COLO668 (cell line): ENCODE measurements around the gene GNPTAB.

Experiments used
- DNase-seq: peaks from one replicate; lab custom pipeline; 2025; ENCODE audit not compliant: unreplicated experiment; lab: John Stamatoyannopoulos, UW

GNPTAB gene

DNA sequence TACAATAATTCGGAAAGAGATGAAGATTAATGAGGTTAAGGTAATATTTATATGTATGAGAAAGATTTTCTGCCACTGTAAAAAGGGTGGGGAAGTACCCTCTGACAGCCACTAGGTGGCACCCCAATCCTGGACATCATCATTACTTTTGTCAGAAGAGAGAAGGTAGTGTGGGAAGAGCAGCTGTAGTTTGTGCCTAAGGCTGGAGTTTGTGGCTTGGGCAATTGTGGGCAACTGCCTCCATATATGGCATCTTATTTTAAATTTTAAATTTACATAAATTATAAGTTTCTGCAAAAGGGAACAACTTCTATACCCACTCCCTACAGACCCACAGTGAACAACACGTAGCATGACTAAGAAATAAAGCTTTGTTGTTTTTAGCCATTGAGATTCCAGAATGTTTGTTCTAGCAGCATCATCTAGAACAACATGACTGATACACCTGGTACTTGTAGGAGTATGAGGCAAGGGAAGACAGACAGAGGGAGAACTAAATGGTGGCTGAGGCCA is 57.1 kb downstream of the GNPTAB start:
- peak; percentile 60 for DNase-seq

DNA sequence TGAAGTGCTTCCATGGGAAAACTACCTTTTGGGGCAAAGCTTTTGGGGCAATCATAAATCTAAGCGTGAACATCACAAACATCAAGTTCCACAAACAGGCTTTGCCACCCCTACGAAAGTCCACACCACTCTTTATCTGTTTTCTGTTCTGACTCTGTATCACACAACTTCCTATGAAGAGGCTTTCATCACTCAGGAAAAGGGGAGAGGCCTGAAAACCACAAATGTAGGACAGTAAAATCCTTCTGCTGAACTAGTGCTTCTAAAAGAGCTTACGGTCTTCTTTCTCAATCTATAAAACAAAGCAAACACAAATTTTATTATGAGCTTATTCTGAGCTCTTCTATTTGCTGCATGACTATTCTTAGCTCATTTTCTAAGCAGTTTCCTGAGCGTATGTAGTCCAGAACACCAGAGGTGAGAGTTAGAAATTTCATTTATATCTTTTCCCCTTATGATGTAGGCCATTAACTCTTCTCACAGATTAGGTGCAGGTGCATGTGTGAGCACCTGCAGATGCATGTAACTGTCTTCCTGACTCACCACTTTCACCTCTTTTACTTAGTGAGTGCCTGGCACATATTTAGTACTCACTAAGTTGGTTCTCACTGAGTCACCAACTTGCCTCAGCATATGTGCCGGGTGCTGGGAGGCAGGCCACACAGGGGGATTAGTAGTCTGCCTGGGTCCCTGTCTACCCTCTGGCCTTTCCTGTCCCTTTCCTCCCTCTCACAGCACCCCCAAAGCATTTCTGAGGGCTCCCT is 58.6 kb downstream of the GNPTAB start:
- DNase-seq: no peak

DNA sequence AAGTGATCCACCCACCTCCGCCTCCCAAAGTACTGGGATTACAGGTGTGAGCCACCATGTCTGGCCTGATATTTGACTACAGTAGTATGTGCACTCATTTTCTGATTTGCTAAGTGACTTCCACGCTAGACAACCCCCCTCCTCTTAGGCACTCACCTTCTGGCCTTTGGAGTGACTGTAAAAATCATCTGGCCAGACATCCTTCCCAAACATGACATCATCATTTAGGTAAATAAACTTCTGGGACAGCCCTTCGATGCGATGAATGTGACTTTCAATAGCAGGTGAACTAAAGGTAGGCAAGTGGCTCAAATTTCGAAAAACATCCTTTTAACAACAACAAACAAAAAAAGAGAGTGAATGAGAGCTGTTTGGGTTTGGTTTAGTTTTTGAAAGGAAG is 60.9 kb downstream of the GNPTAB start:
- peak; percentile 28 for DNase-seq

DNA sequence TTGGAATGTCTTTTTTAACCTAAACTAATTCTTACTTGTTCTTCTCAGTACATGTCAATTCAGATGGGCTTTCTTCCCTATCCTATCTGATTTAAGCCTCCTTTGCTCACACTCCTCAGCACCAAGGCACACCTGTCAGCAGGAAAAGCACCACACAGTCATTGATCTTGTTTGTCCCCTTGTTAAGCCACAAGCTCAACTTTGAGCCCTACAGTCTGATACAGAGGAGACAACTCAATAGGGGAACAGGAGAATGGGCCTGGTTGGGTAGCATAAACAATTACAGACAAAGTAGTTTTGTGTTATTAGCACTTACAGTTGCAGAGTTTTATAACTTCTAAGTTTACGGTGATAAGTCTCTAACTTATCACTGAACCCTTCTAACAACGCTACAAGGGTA is 62.0 kb downstream of the GNPTAB start:
- no peak for DNase-seq

DNA sequence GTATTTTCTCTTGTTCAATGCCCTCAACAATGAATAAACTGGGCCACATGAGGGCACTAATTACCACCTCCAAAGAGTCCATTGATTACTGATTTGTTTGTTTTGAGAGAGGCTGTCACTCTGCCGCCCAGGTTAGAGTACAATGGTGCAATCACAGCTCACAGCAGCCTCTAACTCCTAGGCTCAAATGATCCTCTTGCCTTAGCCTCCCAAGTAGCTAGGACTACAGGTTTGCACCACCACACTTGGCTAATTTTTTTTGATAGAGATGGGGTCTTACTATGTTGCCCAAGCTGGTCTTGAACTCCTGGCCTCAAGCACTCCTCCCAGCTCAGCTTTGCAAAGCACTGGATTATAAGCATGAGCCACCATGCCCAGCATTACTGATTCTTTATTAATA is 63.2 kb downstream of the GNPTAB start:
- DNase-seq: no peak

DNA sequence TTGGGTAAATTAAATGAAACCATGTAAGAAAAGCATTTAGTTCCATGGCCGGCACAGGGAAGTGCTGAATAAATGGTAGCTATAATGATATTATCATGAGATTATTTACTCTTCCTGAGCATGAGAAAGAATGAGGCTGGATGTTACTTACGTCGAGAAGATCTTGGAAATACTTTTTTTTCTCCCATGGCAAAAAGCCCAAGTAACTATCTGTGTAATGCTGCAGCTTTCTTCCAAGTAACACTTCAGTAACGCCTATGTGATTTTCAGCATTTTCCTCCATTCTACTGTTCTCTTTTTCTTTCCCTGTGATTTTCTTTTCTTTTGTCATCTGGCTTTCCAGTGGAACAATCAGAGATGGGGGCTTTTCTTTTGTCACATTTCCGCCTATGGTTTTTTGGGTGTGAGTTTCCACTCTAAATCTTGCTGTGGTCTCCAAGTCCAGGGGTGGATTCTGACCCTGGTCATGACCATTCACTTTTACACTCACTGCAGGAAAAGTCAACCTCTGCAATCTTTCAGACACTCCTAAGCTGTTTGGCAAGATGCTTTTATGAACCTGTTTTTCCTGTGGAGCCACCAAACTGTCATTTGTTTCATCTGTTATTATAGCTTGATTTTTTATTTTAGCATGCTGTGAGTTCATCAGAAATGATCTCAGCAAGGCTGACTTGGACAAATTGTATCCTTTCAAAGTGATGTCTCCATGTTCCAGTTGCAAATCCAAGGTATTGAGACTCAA is 66.5 kb downstream of the GNPTAB start:
- DNase-seq: no peak

DNA sequence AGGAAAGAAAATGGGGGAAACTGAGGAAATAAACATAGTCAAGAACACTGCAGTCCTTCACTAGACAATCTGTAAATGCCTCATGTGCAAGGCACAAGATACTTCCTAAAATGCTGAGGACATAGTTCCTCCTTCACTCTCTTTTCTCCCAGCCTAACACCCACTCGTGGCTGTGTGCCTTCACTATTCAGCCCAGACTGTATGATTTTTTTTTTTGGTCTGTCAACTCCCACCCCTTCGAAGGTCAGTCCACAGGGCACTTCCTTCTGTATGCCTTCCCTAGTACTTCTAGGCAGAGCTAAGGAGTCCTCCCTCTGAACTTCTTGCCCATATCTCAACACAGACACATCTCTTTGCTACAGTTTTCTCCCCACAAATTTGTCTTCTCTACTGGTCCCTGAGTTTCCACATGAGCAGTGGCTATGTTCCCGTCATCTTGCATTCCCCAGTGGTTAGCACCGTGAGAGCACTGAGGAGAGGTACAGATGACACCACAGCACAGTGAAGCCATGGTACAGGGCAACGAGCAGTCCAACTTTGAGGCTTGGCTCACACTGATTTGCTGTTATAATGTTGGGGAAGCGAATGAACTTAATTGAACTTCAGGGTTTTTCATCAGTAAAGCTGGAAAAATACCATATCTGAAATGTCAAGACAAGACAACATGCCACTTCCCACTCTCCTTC is 67.4 kb downstream of the GNPTAB start:
- DNase-seq: no peak

DNA sequence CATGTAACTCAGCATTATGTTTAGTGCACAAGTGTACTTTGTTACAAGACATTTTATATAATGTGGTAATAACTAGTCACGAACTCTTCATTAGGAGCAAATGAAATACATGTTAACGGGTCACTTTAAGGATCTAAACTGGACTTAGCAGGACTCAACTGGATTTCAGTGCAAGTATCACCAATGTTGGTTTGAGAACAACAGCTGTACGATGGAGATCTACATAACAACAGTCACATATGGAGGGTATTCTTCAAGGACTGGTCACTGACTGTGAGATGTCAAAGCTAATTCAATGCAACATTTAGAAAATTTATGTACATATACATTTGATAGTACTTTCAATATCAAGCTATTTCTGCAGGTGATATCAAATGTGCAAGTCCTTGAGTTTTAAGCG is 69.0 kb downstream of the GNPTAB start:
- DNase-seq: no peak

DNA sequence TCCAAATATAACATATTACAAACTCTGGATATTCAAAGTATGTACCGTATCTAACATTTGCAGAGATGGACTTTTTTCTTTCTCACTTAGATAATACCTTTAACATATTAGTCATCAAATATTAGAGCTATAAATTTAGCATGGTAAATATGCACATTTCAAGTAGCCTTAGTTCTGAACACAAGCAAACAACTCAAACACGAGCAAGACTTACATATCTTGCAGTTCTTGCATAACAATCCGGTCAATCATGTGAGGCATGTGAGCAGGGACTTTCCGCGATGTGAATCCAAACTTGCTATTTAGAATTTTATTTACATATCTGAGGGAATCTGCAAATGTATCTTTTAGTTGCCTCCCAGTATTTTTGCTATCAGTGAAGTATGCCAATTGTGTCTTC is 69.4 kb downstream of the GNPTAB start:
- no peak for DNase-seq

DNA sequence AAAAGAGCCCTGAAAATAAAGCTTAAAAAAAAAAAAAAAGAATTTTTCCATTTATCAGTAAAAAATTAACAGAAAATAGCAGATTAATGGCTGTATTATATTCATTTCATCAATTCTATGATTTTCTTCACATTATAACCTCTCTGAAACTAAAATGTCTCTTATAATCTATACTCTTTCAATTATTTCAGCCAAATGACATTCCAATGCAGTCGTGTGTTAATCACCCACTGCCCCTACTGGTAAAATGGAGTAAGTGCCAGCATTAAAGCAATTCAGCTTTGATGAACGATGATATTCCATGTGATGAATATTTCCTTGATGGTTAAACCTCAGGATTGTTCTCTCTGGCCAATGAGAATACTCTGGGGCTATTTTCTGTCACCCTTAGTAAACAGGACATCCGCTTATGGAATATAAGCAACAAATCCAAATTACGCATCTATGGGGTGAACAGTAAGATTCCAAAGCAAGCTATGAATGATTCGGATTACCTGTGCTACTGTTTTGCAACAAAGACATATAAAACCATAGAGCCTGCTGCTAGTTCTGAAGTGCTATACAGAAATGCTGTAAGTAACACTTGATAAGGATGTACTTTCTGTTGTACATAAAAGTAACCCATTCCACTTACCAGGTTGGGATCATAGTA is 71.2 kb downstream of the GNPTAB start:
- peak; percentile 10 for DNase-seq

DNA sequence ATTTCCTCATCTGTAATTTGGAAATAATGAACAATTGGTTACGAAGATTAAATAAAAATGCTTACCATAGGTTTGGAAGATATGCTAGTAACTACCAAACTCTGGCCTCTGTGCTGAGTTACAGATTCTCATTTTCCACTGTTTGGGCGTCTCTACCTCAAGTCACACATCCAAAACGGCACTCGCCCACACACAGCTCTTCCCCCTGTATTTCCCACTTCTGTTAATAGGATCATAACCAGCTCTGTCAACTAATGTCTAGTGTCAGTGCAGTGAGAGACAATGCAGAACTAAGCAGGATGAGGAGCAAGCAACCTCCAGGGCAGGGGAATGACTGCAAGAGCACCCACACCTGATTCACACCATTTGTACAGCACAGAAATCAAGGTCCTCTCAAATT is 80.6 kb downstream of the GNPTAB start:
- DNase-seq: no peak

DNA sequence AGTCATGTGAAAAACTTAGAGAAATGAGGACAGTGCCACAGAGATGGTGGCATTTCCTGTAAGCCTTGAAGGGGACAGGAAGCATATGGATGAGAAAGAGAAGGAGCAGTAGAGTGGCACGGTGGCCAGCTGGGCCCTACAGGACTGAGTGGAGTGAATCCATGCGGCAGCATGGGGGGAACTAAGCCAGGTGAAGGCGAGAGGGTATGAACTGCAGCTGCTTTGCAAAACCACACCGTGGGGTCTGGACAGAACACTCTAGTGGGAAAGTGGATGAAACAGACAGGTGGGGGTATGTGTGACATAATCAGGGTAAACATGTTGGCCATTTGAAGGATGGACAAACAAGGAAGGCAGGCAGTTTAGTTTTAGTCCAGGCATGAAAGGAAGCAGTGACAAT is 81.1 kb downstream of the GNPTAB start:
- peak; percentile 16 for DNase-seq

DNA sequence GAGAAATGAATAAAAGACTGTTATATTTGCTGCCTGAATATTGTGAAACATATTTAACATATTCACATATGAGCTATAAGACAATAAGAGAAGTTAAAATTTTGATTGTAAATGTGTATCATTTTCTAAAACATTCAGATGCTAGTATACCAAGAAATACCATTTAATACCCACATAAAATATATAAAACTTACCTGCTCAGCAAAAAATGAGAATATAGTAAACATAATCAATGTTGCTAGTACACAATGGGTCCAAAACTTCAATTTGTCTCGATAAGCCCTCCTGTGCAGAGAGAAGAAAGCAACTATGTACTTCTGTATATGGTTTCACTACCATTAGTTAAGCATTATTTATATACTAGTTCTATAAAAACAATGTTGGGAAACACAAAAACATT is 81.9 kb downstream of the GNPTAB start:
- DNase-seq: no peak

DNA sequence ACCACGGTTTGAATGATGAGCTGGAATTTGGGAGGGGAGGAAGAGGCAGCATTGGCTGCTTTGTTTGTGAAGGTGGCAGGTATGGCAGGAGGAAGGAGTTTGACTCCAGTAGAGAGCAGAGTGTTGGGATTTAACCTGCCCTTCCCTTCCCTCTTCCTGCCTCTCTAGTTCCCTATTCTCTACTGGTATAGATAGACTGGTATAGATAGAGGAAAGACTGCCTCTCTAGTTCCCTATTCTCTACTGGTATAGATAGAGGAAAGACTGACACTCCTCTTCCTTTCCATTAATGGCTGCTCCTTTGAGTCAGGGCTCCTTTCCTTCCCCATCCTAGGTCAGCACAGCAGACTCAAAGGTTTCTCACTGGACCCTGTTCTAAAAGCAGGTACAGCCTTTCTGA is 83.1 kb downstream of the GNPTAB start:
- no peak for DNase-seq

DNA sequence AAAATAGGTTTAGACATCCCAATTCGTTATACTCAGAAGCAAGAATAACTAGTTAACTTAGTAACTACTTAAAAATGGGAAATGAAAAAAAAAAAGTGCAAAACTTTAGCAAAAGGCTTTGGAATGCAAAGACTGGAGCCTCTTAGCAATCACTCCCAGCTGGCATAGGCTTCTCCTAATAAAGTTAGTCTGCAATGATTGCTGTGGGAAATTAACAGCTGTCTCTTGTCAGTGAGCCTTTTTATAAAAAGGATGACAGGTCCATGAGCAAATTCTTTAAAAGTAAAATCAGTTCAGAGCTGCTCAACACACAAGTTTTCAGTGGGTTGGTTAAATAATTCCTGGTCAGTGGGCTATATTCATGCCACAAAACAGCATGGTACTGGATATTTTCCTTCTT is 84.1 kb downstream of the GNPTAB start:
- no peak for DNase-seq

DNA sequence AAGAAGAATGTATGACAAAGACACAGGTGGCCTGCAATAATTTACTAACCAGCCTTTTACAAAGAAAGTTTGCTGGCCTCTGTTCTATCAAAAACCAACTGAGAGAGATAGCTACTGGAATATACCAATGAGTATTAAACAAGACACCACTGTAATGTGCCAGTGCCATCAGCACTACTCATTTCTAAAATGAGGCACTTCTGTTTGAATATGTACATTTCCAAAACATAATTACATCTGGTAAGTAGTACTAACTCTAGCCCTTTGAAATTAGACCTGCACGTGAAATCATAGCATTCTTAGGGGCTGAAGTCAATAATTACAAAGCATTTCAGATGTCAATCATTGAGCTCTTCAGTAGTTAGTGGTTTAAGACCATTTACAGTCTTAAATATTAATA is 84.6 kb downstream of the GNPTAB start:
- no peak for DNase-seq

DNA sequence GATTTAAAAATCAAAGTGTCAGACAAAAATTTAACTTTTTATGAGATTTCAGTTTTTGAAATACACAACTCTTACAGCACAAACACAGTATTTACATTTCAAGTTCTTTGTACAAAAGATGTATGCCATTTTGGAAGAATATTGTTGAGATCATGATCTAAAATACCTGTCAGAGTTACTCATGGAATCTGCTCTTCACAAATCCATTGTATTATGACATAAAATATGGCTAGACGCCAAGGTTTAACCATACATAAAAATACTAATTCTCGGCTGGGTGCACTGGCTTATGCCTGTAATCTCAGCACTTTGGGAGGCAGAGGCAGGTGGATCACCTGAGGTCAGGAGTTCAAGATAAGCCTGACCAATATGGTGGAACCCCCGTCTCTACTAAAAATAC is 85.3 kb downstream of the GNPTAB start:
- DNase-seq: no peak

DNA sequence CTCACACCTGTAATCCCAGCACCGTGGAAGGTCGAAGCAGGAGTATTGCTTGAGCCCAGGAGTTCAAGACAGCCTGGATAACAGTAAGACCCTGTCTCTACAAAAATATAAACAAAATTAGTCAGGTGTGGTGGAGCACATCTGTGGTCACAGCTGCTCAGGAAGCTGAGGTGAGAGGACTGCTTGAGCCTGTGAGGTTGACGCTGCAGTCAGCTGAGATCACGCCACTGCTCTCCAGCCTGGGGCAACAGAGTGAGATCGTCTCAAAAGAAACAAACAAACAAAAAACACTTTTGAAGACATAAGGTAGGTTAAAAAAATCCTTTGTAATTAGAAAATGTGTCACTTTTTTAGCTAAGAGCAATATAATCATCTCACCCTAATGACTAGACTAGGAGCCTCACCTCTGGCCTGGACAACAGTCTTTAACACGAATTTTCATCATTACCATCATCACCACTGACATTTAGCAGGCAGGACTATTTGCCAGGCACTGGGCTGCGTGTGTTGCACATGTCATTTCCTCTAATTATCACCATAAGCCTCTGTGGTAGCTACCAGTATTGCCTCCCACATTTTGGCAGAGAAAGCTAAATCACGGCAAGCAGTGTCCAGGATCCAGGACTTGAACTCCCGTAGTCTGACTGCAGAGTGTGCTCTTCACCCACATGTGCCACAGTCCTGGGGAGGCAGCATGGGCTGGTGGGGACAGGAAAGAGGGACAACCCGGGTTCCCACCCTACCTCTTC is 86.9 kb downstream of the GNPTAB start:
- DNase-seq: no peak

DNA sequence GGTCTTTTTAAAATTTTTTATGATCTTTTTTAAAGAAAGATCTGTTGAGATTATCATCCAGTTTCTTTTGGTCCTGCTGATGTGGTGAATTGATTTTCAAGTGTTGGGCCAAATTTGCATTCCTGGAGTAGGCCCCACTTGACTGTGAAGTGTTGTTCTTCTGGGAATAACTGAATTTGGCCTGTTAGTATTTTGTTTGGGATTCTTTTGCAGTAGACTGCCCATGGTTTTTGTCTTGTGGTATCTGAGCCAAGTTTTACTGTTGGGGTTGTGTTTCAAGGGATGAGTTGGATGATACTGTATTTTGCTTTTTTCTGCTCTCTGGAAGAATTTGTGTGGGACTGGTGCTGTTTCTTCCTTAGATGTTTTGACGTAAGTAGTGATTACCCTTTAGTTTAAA is 87.5 kb downstream of the GNPTAB start:
- no peak for DNase-seq

DNA sequence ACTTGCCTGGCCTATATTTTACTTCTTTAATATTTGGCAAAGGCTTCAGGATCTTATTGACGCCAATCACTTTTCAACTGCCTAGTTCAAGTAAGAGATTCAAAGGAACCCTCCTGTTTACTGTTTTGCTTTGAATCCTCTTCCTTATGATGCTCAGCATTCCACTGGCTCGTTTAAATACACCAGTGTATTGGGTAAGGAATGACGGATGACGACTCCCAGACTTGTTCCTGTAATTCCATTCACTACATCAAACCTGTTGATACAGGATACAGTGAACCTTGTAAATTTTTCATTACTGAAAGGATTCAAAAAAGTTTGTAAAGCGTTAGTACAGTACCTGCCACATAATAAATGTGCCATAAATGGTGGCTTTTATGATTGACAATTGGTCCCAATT is 89.8 kb downstream of the GNPTAB start:
- no peak for DNase-seq

DNA sequence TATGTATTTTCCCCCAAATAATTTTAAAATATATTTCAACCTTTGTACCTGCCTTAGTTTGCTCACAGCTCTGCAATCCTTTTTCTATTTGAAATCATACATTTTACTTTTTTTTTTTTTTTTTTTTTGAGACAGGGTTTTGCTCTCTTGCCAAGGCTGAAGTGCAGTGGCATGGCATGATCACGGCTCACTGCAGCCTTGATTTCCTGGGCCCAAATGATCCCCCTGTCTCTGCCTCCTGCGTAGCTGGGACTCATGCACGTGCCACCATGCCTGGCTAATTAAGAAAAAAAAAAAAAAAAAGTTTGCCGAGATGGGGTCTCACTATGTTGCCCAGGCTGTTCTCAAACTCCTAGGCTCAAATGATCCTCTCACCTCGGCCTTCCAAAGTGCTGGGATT is 90.2 kb downstream of the GNPTAB start:
- DNase-seq: no peak
